Measurements from ENCODE around the gene RBMS3. TPM values are rescaled to one million over a fixed set of nuclear protein-coding genes. Genes with fewer than 3 reads are reported as not detected.

The RBMS3 gene
- total RNA-seq, 1 donor from 2014 or later, result 0.47 TPM

DNA sequence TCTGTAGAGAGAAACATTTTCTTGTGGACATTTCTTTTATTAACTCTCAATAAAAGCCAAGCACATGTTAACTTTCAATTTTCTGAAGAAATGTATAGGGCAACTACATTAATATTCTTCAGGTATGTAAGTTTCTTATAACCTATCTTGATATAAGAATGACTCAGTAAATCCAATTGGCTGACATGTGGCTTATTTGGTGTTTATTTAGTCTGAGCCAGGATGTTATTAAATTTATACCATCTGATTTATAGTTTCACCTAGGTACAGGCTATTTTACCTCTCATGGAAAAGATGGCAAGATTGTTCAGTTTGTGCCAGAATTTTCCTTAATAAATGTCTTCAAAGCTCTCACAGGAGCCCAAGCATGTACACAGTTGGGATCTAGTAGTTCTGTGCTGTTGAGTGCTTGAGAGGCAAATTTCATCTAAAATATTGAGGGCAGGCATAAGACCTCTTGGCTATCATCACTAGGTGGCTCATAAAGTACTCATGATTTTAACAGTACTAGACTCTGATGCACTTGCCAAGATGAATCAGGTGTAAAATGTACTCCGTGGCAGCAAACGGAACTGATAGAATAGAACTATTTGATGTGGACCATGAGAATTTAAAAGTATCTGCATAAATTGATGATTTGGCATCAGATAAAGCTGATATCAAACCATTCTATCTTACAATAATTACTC, 631.9 kb downstream of the RBMS3 start:
- Histone ChIP-seq H3F3A (ENCODE audit: low read depth) (no peaks in the 10 kb centered on the region), H3K36me3 (no peaks in the 10 kb centered on the region), H3K79me2 (ENCODE audit: low read depth) (no peaks in the 10 kb centered on the region), H4K20me1 (ENCODE audit: low read depth) (no peaks in the 10 kb centered on the region), H3K9me3 (ENCODE audit: low read depth) (no peaks in the 10 kb centered on the region), H3K9ac (no peak overlapping the region), H3K27ac (no peak overlapping the region), H3K4me1 (no peaks in the 10 kb centered on the region), H3K4me3 (no peak overlapping the region), H3K27me3 (no peaks in the 10 kb centered on the region), H2AFZ (replicated peaks) (no peak overlapping the region), H3K4me2 (no peak overlapping the region)
- H3K27ac Mint-ChIP-seq, result no peak overlapping the region
- TF ChIP-seq, protein P1, sequence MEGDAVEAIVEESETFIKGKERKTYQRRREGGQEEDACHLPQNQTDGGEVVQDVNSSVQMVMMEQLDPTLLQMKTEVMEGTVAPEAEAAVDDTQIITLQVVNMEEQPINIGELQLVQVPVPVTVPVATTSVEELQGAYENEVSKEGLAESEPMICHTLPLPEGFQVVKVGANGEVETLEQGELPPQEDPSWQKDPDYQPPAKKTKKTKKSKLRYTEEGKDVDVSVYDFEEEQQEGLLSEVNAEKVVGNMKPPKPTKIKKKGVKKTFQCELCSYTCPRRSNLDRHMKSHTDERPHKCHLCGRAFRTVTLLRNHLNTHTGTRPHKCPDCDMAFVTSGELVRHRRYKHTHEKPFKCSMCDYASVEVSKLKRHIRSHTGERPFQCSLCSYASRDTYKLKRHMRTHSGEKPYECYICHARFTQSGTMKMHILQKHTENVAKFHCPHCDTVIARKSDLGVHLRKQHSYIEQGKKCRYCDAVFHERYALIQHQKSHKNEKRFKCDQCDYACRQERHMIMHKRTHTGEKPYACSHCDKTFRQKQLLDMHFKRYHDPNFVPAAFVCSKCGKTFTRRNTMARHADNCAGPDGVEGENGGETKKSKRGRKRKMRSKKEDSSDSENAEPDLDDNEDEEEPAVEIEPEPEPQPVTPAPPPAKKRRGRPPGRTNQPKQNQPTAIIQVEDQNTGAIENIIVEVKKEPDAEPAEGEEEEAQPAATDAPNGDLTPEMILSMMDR (IDR thresholded peaks at IDR 0.05), result no peak
- TF ChIP-seq EZH2phosphoT487 (IDR thresholded peaks at IDR 0.05), result no peak
- no peaks in the 10 kb centered on the region for H3K9me3 Mint-ChIP-seq
- H3K27me3 Mint-ChIP-seq (ENCODE audit: insufficient read depth, low read depth), result no peaks in the 10 kb centered on the region
- H3K4me3 Mint-ChIP-seq, result no peak overlapping the region
- no peaks in the 10 kb centered on the region for H3K4me1 Mint-ChIP-seq
- no peaks in the 10 kb centered on the region for H3K36me3 Mint-ChIP-seq
- DNase-seq (ENCODE audit: low spot score), result no peak

DNA sequence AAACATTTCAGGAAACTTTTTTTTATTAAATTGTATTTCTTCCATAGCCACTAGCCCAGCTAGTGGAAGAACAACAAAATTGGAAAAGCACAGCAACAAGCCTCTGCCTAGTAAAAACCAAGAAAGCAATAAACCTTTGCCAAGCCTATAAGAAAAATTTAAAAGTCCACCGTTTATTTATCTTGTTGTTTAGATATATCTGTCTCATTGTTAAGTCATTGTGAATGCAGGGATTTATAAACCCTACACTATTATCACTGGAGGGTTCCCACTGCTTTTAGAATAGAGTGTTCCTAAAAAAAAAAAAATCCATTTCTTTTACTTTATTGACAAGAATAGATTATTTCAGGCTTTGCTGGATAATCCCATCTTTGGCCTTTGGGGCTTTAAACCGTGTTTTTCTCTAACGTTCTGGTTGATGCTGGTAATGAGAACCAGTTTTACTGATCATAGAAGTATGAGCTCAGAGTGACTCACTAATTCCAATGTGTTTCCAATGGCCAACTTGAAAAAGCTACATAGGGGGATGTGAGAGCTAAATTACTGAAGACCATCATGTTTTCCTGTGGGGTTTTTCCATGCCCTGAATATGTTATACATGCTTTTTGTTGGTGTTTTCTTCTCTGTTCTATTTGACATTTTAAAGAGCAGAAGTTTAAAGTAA, 634.1 kb downstream of the RBMS3 start:
- H2AFZ ChIP-seq (replicated peaks), result no peak overlapping the region
- Mint-ChIP-seq H3K9me3 (no peaks in the 10 kb centered on the region), H3K27me3 (ENCODE audit: insufficient read depth, low read depth) (no peaks in the 10 kb centered on the region), H3K4me3 (no peak overlapping the region), H3K4me1 (peaks cover 9% of the 10 kb centered on the region), H3K36me3 (no peaks in the 10 kb centered on the region), H3K27ac (no peak overlapping the region)
- DNase-seq (ENCODE audit: low spot score), result no peak
- no peaks in the 10 kb centered on the region for H3K36me3 ChIP-seq
- no peak overlapping the region for H3K9ac ChIP-seq
- H4K20me1 ChIP-seq (ENCODE audit: low read depth), result no peaks in the 10 kb centered on the region
- H3K4me3 ChIP-seq, result no peak overlapping the region
- no peak overlapping the region for H3K4me2 ChIP-seq
- no peaks in the 10 kb centered on the region for H3K27me3 ChIP-seq
- no peaks in the 10 kb centered on the region for H3F3A ChIP-seq (ENCODE audit: low read depth)
- no peaks in the 10 kb centered on the region for H3K9me3 ChIP-seq (ENCODE audit: low read depth)
- no peaks in the 10 kb centered on the region for H3K4me1 ChIP-seq
- no peak overlapping the region for H3K27ac ChIP-seq
- TF ChIP-seq, protein P1 (IDR thresholded peaks at IDR 0.05), result no peak
- TF ChIP-seq EZH2 (IDR thresholded peaks at IDR 0.05) (no peak), EZH2phosphoT487 (IDR thresholded peaks at IDR 0.05) (no peak)
- H3K79me2 ChIP-seq (ENCODE audit: low read depth), result no peaks in the 10 kb centered on the region

DNA sequence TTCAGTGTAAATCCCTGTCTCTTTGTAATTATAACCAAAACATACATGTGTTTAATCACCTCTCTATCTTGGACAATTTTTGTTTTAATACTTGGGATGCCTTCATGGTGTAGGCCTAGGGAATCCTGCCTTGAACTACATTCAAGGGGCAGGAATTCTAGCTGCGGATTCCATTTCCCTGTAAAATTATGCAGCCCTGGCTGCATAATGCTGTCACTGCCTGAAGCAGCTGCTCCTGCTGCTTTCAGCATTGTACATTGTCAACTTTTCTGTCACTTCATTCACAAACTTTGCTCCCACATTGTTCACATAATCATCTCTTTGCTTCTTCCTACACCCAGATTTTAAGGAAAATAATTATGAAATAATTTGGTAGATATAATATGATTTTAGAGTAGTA, 638.7 kb downstream of the RBMS3 start:
- Mint-ChIP-seq H3K4me3 (no peak overlapping the region), H3K4me1 (peaks cover 16% of the 10 kb centered on the region), H3K27me3 (ENCODE audit: insufficient read depth, low read depth) (peaks cover 4% of the 10 kb centered on the region), H3K36me3 (no peaks in the 10 kb centered on the region), H3K9me3 (no peaks in the 10 kb centered on the region), H3K27ac (no peak overlapping the region)
- H4K20me1 ChIP-seq (ENCODE audit: low read depth), result no peaks in the 10 kb centered on the region
- H3K36me3 ChIP-seq, result no peaks in the 10 kb centered on the region
- H3K27ac ChIP-seq, result no peak overlapping the region
- no peak overlapping the region for H2AFZ ChIP-seq (replicated peaks)
- H3K4me3 ChIP-seq, result no peak overlapping the region
- H3K27me3 ChIP-seq, result no peaks in the 10 kb centered on the region
- TF ChIP-seq EZH2 (IDR thresholded peaks at IDR 0.05), result no peak
- no peak for TF ChIP-seq EZH2phosphoT487 (IDR thresholded peaks at IDR 0.05)
- TF ChIP-seq, protein P1 (IDR thresholded peaks at IDR 0.05), result no peak
- H3K9me3 ChIP-seq (ENCODE audit: low read depth), result no peaks in the 10 kb centered on the region
- H3F3A ChIP-seq (ENCODE audit: low read depth), result no peaks in the 10 kb centered on the region
- H3K4me1 ChIP-seq, result no peaks in the 10 kb centered on the region
- H3K9ac ChIP-seq, result no peak overlapping the region
- no peak overlapping the region for H3K4me2 ChIP-seq
- no peak for DNase-seq (ENCODE audit: low spot score)
- H3K79me2 ChIP-seq (ENCODE audit: low read depth), result no peaks in the 10 kb centered on the region
